Suprapubic skin (tissue), 4 donors: ENCODE measurements around the gene CLMN. TPM values are rescaled to one million over a fixed set of nuclear protein-coding genes. Genes with fewer than 3 reads are reported as not detected.

ENCODE experiments used
- DNase-seq, 2 donors: peaks; one replicate each; pipeline ENCODE4 v3.0.0-alpha.2; 2019; ENCODE audit warnings: low spot score in 2 of 2
- H3K27ac ChIP-seq: fragments of 200-600 bp; sonication (generic); one replicate; pipeline ENCODE4 v1.5.1; 2019
- H3K27me3 ChIP-seq: fragments of 200-600 bp; sonication (generic); one replicate; pipeline ENCODE4 v1.5.1; 2019
- H3K36me3 ChIP-seq: fragments of 200-600 bp; sonication (generic); one replicate; pipeline ENCODE4 v1.5.1; 2019
- H3K4me1 ChIP-seq: fragments of 200-600 bp; sonication (generic); one replicate; pipeline ENCODE4 v1.5.1; 2019
- H3K4me3 ChIP-seq: fragments of 200-600 bp; sonication (generic); one replicate; pipeline ENCODE4 v1.5.1; 2019; ENCODE audit warnings: mild to moderate bottlenecking
- H3K9me3 ChIP-seq: fragments of 200-600 bp; sonication (generic); one replicate; pipeline ENCODE4 v1.5.1; 2019
- CTCF ChIP-seq, 2 donors: fragments of 200-600 bp in 1 of 2; fragments of 450-650 bp in 1 of 2; sonication (generic) in 1 of 2; IDR thresholded peaks; one replicate each; pipeline ENCODE4 v1.5.1; 2016 to 2019; ENCODE audit warnings: antibody characterized with exemption in 2 of 2, mild to moderate bottlenecking in 1 of 2, moderate library complexity in 1 of 2
- EP300 ChIP-seq: sonication (generic); formaldehyde crosslinking; IDR thresholded peaks from one replicate; pipeline ENCODE4 v1.6.1; 2017; ENCODE audit warnings: antibody characterized with exemption
- POLR2A ChIP-seq, 2 donors: fragments of 450-650 bp; IDR thresholded peaks; one replicate each; pipeline ENCODE4 v1.6.1; 2017; ENCODE audit warnings: antibody characterized with exemption in 2 of 2, mild to moderate bottlenecking in 2 of 2, moderate library complexity in 2 of 2
- POLR2AphosphoS5 ChIP-seq, 3 donors: sonication (generic); formaldehyde crosslinking; IDR thresholded peaks; one replicate each; pipeline ENCODE4 v1.6.1; 2017; ENCODE audit warnings: antibody characterized with exemption in 3 of 3
- WGBS: methylation state at CpG from one replicate; pipeline ENCODE4 v1.1.5; 2018; 5-methylcytosine and 5-hydroxymethylcytosine counted together
- total RNA-seq, 4 donors: library from RNA; depleted of rRNA; stranded (reverse); fragments of >200 nt; gene quantifications; one replicate each; pipeline ENCODE4 v1.1.0, GENCODE V29; 2016

CLMN gene
- total RNA-seq, 4 donors from 2014 or later, result 5.0 to 25.7 (median 7.0) TPM

- Histone ChIP-seq H3K4me3 (no peak overlapping the region), H3K9me3 (no peaks in the 10 kb centered on the region), H3K36me3 (no peaks in the 10 kb centered on the region), H3K27me3 (no peaks in the 10 kb centered on the region), H3K4me1 (no peaks in the 10 kb centered on the region), H3K27ac (no peak overlapping the region)
- 72% methylated on average over 3 of the region's 3 CpGs for WGBS
- TF ChIP-seq EP300, result no peak
- no peak for TF ChIP-seq POLR2A (IDR thresholded peaks at IDR 0.05)
- TF ChIP-seq POLR2AphosphoS5 (IDR thresholded peaks at IDR 0.05), result no peak
- TF ChIP-seq CTCF (IDR thresholded peaks at IDR 0.05), result no peak
- no peak for DNase-seq
These were observed 104.5 kb downstream of the CLMN start for GRCh38 chr14:95215094-95215725.

GRCh38 chr14:95213774-95214173, 105.9 kb downstream of the CLMN start:
- Histone ChIP-seq H3K9me3 (no peaks in the 10 kb centered on the region), H3K4me1 (no peaks in the 10 kb centered on the region), H3K36me3 (no peaks in the 10 kb centered on the region), H3K4me3 (no peak overlapping the region), H3K27me3 (no peaks in the 10 kb centered on the region), H3K27ac (no peak overlapping the region)
- WGBS, result 98% methylated on average over 3 of the region's 3 CpGs
- DNase-seq, result no peak
- no peak for TF ChIP-seq CTCF (IDR thresholded peaks at IDR 0.05)
- no peak for TF ChIP-seq POLR2A (IDR thresholded peaks at IDR 0.05)
- TF ChIP-seq POLR2AphosphoS5 (IDR thresholded peaks at IDR 0.05), result no peak
- TF ChIP-seq EP300, result no peak

GRCh38 chr14:95211721-95212504, 107.8 kb downstream of the CLMN start:
- DNase-seq, result no peak
- WGBS, result 96% methylated on average over 8 of the region's 8 CpGs
- H3K27ac ChIP-seq, result no peak overlapping the region
- no peak overlapping the region for H3K4me3 ChIP-seq
- no peaks in the 10 kb centered on the region for H3K36me3 ChIP-seq
- no peaks in the 10 kb centered on the region for H3K9me3 ChIP-seq
- no peaks in the 10 kb centered on the region for H3K27me3 ChIP-seq
- no peaks in the 10 kb centered on the region for H3K4me1 ChIP-seq
- TF ChIP-seq EP300, result no peak
- TF ChIP-seq CTCF (IDR thresholded peaks at IDR 0.05), result no peak
- no peak for TF ChIP-seq POLR2AphosphoS5 (IDR thresholded peaks at IDR 0.05)
- no peak for TF ChIP-seq POLR2A (IDR thresholded peaks at IDR 0.05)

- no peaks in the 10 kb centered on the region for H3K9me3 ChIP-seq
- no peak overlapping the region for H3K4me3 ChIP-seq
- H3K27me3 ChIP-seq, result no peaks in the 10 kb centered on the region
- H3K4me1 ChIP-seq, result no peaks in the 10 kb centered on the region
- no peak for TF ChIP-seq EP300
- no peak for TF ChIP-seq CTCF (IDR thresholded peaks at IDR 0.05)
- TF ChIP-seq POLR2AphosphoS5 (IDR thresholded peaks at IDR 0.05), result no peak
- no peak for DNase-seq
- H3K27ac ChIP-seq, result no peak overlapping the region
- 91% methylated on average over 13 of the region's 13 CpGs for WGBS
- no peaks in the 10 kb centered on the region for H3K36me3 ChIP-seq
These were observed 109.0 kb downstream of the CLMN start for GRCh38 chr14:95210699-95211098.

- no peaks in the 10 kb centered on the region for H3K27me3 ChIP-seq
- 92% methylated on average over 6 of the region's 6 CpGs for WGBS
These were observed 111.1 kb downstream of the CLMN start for GRCh38 chr14:95208598-95208997.

More at GRCh38 chr14:95208598-95208997, 111.1 kb downstream of the CLMN start:
- peaks cover 2% of the 10 kb centered on the region for H3K36me3 ChIP-seq
- no peaks in the 10 kb centered on the region for H3K9me3 ChIP-seq
- H3K4me1 ChIP-seq, result no peaks in the 10 kb centered on the region
- DNase-seq, result no peak
- TF ChIP-seq EP300, result no peak
- no peak for TF ChIP-seq CTCF (IDR thresholded peaks at IDR 0.05)
- no peak for TF ChIP-seq POLR2A (IDR thresholded peaks at IDR 0.05)
- TF ChIP-seq POLR2AphosphoS5 (IDR thresholded peaks at IDR 0.05), result no peak
- no peak overlapping the region for H3K27ac ChIP-seq
- H3K4me3 ChIP-seq, result no peak overlapping the region
